Peyer's patch (tissue), 4 donors: ENCODE data around the gene NNT.

Experiments
- CTCF ChIP-seq, 6 experiments: fragments of 450-650 bp in 4 of 6; fragments of 200-600 bp in 2 of 6; sonication (generic) in 1 of 6; IDR thresholded peaks; one replicate each; pipeline ENCODE4 v1.5.1; 2017 to 2019; ENCODE audit warnings: antibody characterized with exemption in 6 of 6, mild to moderate bottlenecking in 3 of 6, moderate library complexity in 1 of 6
- POLR2A ChIP-seq, 2 donors: fragments of 450-650 bp; IDR thresholded peaks; one replicate each; pipeline ENCODE4 v1.5.1; 2017; ENCODE audit warnings: antibody characterized with exemption in 2 of 2, mild to moderate bottlenecking in 2 of 2, moderate library complexity in 2 of 2

GRCh38 chr5:43702293-43702692 is 99.3 kb downstream of the NNT start:
- TF ChIP-seq CTCF (IDR thresholded peaks at IDR 0.05) (no peak), POLR2A (IDR thresholded peaks at IDR 0.05) (no peak)
